DOHH2 (cell line): ENCODE measurements around the gene ATP5IF1.

Experiments used
- H3F3A ChIP-seq: fragments of 200-600 bp; sonication (generic), shearing (Covaris generic); 2 replicates; pipeline ENCODE4 v1.6.0; 2016; ENCODE audit warnings: antibody characterized with exemption, mild to moderate bottlenecking; ENCODE audit not compliant: control insufficient read depth, insufficient read depth
- H3K27ac ChIP-seq: fragments of 200-600 bp; sonication (generic); 2 replicates; pipeline ENCODE4 v1.5.1; 2014; ENCODE audit warnings: low read depth, mild to moderate bottlenecking, low read length, moderate library complexity
- H3K27me3 ChIP-seq: fragments of 200-600 bp; sonication (generic); 2 replicates; pipeline ENCODE4 v1.6.1; 2014; ENCODE audit warnings: mild to moderate bottlenecking, low read length, mixed read lengths; ENCODE audit not compliant: control insufficient read depth
- H3K36me3 ChIP-seq: fragments of 200-600 bp; sonication (generic); 2 replicates; pipeline ENCODE4 v1.6.1; 2014; ENCODE audit warnings: mild to moderate bottlenecking, low read length, moderate library complexity, mixed read lengths; ENCODE audit not compliant: control insufficient read depth
- H3K4me1 ChIP-seq: fragments of 200-600 bp; sonication (generic); 2 replicates; pipeline ENCODE4 v1.6.1; 2014; ENCODE audit warnings: mild to moderate bottlenecking, low read length, mixed read lengths; ENCODE audit not compliant: control insufficient read depth
- H3K4me2 ChIP-seq: fragments of 200-600 bp; sonication (generic); 2 replicates; pipeline ENCODE4 v1.6.0; 2014; ENCODE audit warnings: mild to moderate bottlenecking, low read length, moderate library complexity
- H3K4me3 ChIP-seq: fragments of 200-600 bp; sonication (generic); 2 replicates; pipeline ENCODE4 v1.5.1; 2014; ENCODE audit warnings: mild to moderate bottlenecking, low read length, mixed read lengths
- H3K79me2 ChIP-seq: fragments of 200-600 bp; sonication (generic); 2 replicates; pipeline ENCODE4 v1.6.1; 2014; ENCODE audit warnings: mild to moderate bottlenecking, low read length, mixed read lengths; ENCODE audit not compliant: control insufficient read depth
- H3K9me2 ChIP-seq: fragments of 200-600 bp; sonication (generic); replicated peaks from 2 replicates; pipeline ENCODE4 v1.6.1; 2014; ENCODE audit warnings: mild to moderate bottlenecking, low read length, mixed read lengths; ENCODE audit not compliant: control insufficient read depth
- H3K9me3 ChIP-seq: fragments of 200-600 bp; sonication (generic); 2 replicates; pipeline ENCODE4 v1.6.1; 2014; ENCODE audit warnings: antibody characterized with exemption, low read length, mixed read lengths; ENCODE audit not compliant: control insufficient read depth, insufficient read depth
- H4K20me1 ChIP-seq: fragments of 200-600 bp; sonication (generic); 2 replicates; pipeline ENCODE4 v1.6.0; 2014; ENCODE audit warnings: low read depth, mild to moderate bottlenecking, antibody characterized with exemption, low read length, moderate library complexity; ENCODE audit not compliant: control insufficient read depth, insufficient read depth
- EZH2phosphoT487 ChIP-seq: fragments of 200-600 bp; sonication (generic); IDR thresholded peaks from 2 replicates; pipeline ENCODE4 v1.6.1; 2017; ENCODE audit warnings: borderline replicate concordance, mild to moderate bottlenecking, antibody characterized with exemption, low read length, moderate library complexity, mixed read lengths
- TF ChIP-seq, protein P1 (sequence below): fragments of 200-600 bp; sonication (generic); IDR thresholded peaks from one replicate; pipeline ENCODE4 v1.5.1; 2014; ENCODE audit warnings: antibody characterized with exemption, mild to moderate bottlenecking, low read depth, low read length; ENCODE audit not compliant: poor library complexity, severe bottlenecking

The ATP5IF1 gene

DNA sequence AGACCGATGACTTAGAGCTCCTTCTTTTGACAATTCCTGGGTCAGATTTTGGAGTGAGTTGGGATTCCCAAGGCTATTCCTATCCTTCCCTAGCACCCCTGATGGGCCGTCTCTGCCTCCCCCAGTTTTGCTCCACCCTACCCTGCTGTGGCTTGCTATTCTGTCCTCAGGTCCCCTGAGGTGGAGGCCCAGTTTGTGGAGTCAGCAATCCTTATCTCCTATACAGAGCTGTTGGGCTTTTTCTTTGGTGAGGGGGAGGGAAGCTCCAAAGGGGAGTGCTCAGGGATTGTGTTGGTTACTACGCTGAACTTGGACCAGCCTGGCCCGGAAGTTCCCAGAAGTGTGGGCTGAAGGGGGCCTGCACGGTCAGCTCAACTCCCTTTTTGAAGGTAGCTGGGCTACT, 31.0 kb downstream of the ATP5IF1 start:
- H3K9me2 ChIP-seq: no peaks in the 10 kb centered on the region
- no peak for TF ChIP-seq EZH2phosphoT487
- TF ChIP-seq, protein P1, sequence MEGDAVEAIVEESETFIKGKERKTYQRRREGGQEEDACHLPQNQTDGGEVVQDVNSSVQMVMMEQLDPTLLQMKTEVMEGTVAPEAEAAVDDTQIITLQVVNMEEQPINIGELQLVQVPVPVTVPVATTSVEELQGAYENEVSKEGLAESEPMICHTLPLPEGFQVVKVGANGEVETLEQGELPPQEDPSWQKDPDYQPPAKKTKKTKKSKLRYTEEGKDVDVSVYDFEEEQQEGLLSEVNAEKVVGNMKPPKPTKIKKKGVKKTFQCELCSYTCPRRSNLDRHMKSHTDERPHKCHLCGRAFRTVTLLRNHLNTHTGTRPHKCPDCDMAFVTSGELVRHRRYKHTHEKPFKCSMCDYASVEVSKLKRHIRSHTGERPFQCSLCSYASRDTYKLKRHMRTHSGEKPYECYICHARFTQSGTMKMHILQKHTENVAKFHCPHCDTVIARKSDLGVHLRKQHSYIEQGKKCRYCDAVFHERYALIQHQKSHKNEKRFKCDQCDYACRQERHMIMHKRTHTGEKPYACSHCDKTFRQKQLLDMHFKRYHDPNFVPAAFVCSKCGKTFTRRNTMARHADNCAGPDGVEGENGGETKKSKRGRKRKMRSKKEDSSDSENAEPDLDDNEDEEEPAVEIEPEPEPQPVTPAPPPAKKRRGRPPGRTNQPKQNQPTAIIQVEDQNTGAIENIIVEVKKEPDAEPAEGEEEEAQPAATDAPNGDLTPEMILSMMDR: no peak
- no peaks in the 10 kb centered on the region; the same call in 1 of the 2 replicates for H4K20me1 ChIP-seq
- no peak overlapping the region for H3K4me2 ChIP-seq
- H3K27me3 ChIP-seq: no peaks in the 10 kb centered on the region
- H3K79me2 ChIP-seq: peaks cover 52% of the 10 kb centered on the region
- no peak overlapping the region for H3K4me3 ChIP-seq
- H3K27ac ChIP-seq: no peak overlapping the region
- 0 out of 2 replicates have a peak, but pooled peaks cover 6% of the 10 kb centered on the region for H3F3A ChIP-seq
- no peaks in the 10 kb centered on the region for H3K4me1 ChIP-seq
- no peaks in the 10 kb centered on the region for H3K36me3 ChIP-seq
- H3K9me3 ChIP-seq: no peaks in the 10 kb centered on the region

DNA sequence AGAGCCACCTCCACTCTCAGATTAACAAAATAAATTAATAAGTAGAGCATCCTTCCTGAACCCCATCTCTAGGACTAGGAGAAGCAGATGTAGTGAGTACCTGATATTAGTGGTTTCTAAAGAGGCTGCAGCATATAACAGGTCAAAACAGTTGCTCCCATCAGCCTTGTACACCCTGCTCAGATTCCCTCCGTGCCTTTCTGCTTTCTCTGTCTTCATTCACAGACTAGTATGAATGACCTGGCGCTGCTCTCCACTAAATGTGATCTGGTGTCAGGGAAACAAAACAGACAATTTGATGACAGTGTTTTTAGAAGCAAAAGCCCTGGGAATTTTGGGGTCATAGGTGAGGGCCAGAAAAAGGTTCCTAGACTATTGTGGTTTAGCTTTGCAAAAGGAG, 31.7 kb downstream of the ATP5IF1 start:
- Histone ChIP-seq H3K27ac (no peak overlapping the region), H3K4me1 (no peaks in the 10 kb centered on the region), H3K9me3 (no peaks in the 10 kb centered on the region), H3F3A (0 out of 2 replicates have a peak, but pooled peaks cover 6% of the 10 kb centered on the region), H3K9me2 (no peaks in the 10 kb centered on the region), H3K79me2 (peaks cover 47% of the 10 kb centered on the region), H4K20me1 (no peaks in the 10 kb centered on the region; the same call in 1 of the 2 replicates), H3K4me2 (no peak overlapping the region), H3K27me3 (no peaks in the 10 kb centered on the region), H3K4me3 (no peak overlapping the region), H3K36me3 (no peaks in the 10 kb centered on the region)
- TF ChIP-seq, protein P1: no peak
- TF ChIP-seq EZH2phosphoT487: no peak

DNA sequence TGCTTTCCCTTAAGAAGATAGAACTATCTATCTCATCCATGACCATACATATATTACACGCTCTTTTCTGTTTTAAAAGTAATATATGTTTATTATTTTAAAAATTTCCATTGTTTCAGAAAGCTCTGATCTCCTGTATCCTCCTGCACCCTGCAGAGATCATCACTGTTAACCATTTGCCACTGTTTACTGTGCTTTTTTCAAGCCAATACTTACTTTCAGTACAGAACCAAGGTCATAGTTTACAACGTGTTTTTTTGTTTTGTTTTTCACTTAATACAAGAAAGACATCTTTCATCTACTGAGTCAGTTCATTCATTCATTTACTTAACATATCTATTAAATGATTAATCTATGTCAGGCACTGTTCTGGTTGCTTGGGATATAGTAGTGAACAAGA, 33.6 kb downstream of the ATP5IF1 start:
- Histone ChIP-seq H3K27ac (no peak overlapping the region), H3F3A (0 out of 2 replicates have a peak, but pooled peaks cover 3% of the 10 kb centered on the region), H3K27me3 (no peaks in the 10 kb centered on the region), H4K20me1 (no peaks in the 10 kb centered on the region), H3K4me2 (no peak overlapping the region), H3K9me2 (no peaks in the 10 kb centered on the region), H3K9me3 (no peaks in the 10 kb centered on the region), H3K4me1 (no peaks in the 10 kb centered on the region), H3K4me3 (no peak overlapping the region), H3K36me3 (peaks cover 10% of the 10 kb centered on the region), H3K79me2 (peaks cover 32% of the 10 kb centered on the region)
- TF ChIP-seq, protein P1: no peak
- no peak for TF ChIP-seq EZH2phosphoT487
